Measurements from ENCODE around the gene KRT86.

The KRT86 gene

GRCh38 chr12:52356762-52357580, 82.5 kb downstream of the KRT86 start:
- no peak for DNase-seq (ENCODE audit: low read depth in 2 of 2)
